ENCODE data around the gene ZNF215. TPM values are rescaled to one million over a fixed set of nuclear protein-coding genes. Genes with fewer than 3 reads are reported as not detected.

ZNF215 gene
- total RNA-seq, 4 donors from 2014 or later = 0.65 to 1.7 (median 0.66) TPM; not detected in 1

GRCh38 chr11:6943131-6943530 is 16.9 kb downstream of the ZNF215 start:
- TF ChIP-seq, protein P1, sequence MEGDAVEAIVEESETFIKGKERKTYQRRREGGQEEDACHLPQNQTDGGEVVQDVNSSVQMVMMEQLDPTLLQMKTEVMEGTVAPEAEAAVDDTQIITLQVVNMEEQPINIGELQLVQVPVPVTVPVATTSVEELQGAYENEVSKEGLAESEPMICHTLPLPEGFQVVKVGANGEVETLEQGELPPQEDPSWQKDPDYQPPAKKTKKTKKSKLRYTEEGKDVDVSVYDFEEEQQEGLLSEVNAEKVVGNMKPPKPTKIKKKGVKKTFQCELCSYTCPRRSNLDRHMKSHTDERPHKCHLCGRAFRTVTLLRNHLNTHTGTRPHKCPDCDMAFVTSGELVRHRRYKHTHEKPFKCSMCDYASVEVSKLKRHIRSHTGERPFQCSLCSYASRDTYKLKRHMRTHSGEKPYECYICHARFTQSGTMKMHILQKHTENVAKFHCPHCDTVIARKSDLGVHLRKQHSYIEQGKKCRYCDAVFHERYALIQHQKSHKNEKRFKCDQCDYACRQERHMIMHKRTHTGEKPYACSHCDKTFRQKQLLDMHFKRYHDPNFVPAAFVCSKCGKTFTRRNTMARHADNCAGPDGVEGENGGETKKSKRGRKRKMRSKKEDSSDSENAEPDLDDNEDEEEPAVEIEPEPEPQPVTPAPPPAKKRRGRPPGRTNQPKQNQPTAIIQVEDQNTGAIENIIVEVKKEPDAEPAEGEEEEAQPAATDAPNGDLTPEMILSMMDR (IDR thresholded peaks at IDR 0.05; ENCODE audit: low read depth) = no peak

- TF ChIP-seq, protein P1 (IDR thresholded peaks at IDR 0.05; ENCODE audit: low read depth) = no peak
Measured at GRCh38 chr11:6962141-6962540, 35.9 kb downstream of the ZNF215 start.

- TF ChIP-seq, protein P1 (IDR thresholded peaks at IDR 0.05; ENCODE audit: low read depth) = no peak
Measured at GRCh38 chr11:6962673-6963072, 36.4 kb downstream of the ZNF215 start.

GRCh38 chr11:6968816-6969215 is 42.6 kb downstream of the ZNF215 start:
- TF ChIP-seq, protein P1 (IDR thresholded peaks at IDR 0.05; ENCODE audit: low read depth) = no peak

GRCh38 chr11:6979365-6979764 is 53.1 kb downstream of the ZNF215 start:
- TF ChIP-seq, protein P1 (IDR thresholded peaks at IDR 0.05; ENCODE audit: low read depth) = no peak

DNA sequence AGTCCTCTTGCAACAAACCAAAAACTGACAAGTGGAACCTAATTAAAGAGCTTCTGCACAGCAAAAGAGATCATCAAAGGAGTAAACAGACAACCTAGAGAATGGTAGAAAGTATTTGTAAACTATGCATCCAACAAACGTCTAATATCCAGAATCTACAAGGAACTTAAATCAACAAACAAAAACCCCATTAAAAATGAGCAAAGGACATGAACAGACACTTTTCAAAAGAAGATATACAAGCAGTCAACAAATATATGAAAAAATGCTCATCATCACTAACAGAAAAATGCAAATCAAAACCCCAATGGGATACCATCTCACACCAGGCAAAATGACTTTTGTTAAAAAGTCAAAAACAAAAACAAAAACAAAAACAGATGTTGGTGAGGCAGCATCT is 60.3 kb downstream of the ZNF215 start:
- TF ChIP-seq, protein P1 (IDR thresholded peaks at IDR 0.05; ENCODE audit: low read depth) = no peak

- TF ChIP-seq, protein P1 (IDR thresholded peaks at IDR 0.05; ENCODE audit: low read depth) = no peak
Measured at GRCh38 chr11:6988506-6988905, 62.3 kb downstream of the ZNF215 start.
